ENCODE measurements around the gene TBC1D10A.

The TBC1D10A gene

DNA sequence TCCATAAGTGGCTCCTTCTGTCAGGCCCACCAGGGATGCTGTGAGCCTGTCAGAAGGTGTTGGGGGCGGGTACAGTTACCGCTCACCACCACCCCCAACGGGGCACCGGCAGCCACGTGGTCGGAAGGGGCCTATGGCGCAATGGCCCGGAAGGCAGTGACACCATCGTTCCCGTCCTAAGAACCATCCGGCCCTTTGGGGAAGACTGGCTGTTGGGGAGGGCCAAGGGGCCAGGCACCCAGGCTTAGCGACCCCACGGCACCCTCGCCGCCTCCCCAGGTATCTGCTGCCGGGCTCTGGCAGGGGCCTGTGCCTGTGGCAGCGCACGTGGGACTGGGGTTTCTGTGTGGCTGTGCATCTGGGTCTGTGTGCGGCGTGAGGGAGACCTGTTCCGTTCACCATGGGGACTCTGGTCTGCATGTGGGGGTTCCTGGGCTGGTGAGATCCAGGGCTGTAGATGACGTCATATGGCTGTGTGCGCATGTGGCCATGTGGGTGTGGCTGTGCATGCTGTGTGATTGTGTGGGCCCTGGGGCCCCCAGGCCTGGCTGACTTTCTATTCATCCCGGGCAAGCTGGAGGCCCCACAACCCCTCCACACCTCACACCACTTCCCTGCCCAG lies 60.8 kb downstream of the TBC1D10A start:
- no peak for TF ChIP-seq TCF12 (IDR thresholded peaks at IDR 0.05; ENCODE audit: low read depth)
- no peak for TF ChIP-seq CEBPB (IDR thresholded peaks at IDR 0.05)
- TF ChIP-seq RAD21 (IDR thresholded peaks at IDR 0.05; ENCODE audit: low read depth) = no peak
- TF ChIP-seq, protein P1, sequence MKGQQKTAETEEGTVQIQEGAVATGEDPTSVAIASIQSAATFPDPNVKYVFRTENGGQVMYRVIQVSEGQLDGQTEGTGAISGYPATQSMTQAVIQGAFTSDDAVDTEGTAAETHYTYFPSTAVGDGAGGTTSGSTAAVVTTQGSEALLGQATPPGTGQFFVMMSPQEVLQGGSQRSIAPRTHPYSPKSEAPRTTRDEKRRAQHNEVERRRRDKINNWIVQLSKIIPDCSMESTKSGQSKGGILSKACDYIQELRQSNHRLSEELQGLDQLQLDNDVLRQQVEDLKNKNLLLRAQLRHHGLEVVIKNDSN (IDR thresholded peaks at IDR 0.05) = no peak
- TF ChIP-seq YY1 (IDR thresholded peaks at IDR 0.05; ENCODE audit: low read depth) = no peak
- TF ChIP-seq NFIC (IDR thresholded peaks at IDR 0.05) = no peak
- TF ChIP-seq, protein P2, sequence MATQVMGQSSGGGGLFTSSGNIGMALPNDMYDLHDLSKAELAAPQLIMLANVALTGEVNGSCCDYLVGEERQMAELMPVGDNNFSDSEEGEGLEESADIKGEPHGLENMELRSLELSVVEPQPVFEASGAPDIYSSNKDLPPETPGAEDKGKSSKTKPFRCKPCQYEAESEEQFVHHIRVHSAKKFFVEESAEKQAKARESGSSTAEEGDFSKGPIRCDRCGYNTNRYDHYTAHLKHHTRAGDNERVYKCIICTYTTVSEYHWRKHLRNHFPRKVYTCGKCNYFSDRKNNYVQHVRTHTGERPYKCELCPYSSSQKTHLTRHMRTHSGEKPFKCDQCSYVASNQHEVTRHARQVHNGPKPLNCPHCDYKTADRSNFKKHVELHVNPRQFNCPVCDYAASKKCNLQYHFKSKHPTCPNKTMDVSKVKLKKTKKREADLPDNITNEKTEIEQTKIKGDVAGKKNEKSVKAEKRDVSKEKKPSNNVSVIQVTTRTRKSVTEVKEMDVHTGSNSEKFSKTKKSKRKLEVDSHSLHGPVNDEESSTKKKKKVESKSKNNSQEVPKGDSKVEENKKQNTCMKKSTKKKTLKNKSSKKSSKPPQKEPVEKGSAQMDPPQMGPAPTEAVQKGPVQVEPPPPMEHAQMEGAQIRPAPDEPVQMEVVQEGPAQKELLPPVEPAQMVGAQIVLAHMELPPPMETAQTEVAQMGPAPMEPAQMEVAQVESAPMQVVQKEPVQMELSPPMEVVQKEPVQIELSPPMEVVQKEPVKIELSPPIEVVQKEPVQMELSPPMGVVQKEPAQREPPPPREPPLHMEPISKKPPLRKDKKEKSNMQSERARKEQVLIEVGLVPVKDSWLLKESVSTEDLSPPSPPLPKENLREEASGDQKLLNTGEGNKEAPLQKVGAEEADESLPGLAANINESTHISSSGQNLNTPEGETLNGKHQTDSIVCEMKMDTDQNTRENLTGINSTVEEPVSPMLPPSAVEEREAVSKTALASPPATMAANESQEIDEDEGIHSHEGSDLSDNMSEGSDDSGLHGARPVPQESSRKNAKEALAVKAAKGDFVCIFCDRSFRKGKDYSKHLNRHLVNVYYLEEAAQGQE (IDR thresholded peaks at IDR 0.05; ENCODE audit: low read depth) = no peak
- no peak for TF ChIP-seq EGR1 (IDR thresholded peaks at IDR 0.05)
- no peak for TF ChIP-seq ZBTB7A (IDR thresholded peaks at IDR 0.05; ENCODE audit: low read depth)
- no peak for TF ChIP-seq TEAD4 (IDR thresholded peaks at IDR 0.05)
- no peak for TF ChIP-seq MAX (IDR thresholded peaks at IDR 0.05)
- TF ChIP-seq CREB1 (IDR thresholded peaks at IDR 0.05; ENCODE audit: low read depth) = no peak
- TF ChIP-seq FOXM1 (IDR thresholded peaks at IDR 0.05; ENCODE audit: borderline replicate concordance, low read depth) = no peak

- no peak for TF ChIP-seq RAD21 (IDR thresholded peaks at IDR 0.05; ENCODE audit: low read depth)
- no peak for TF ChIP-seq EP300 (IDR thresholded peaks at IDR 0.05; ENCODE audit: borderline replicate concordance)
- TF ChIP-seq, protein P2 (IDR thresholded peaks at IDR 0.05; ENCODE audit: low read depth) = no peak
Measured at GRCh38 chr22:30265131-30265720, 61.5 kb downstream of the TBC1D10A start.

DNA sequence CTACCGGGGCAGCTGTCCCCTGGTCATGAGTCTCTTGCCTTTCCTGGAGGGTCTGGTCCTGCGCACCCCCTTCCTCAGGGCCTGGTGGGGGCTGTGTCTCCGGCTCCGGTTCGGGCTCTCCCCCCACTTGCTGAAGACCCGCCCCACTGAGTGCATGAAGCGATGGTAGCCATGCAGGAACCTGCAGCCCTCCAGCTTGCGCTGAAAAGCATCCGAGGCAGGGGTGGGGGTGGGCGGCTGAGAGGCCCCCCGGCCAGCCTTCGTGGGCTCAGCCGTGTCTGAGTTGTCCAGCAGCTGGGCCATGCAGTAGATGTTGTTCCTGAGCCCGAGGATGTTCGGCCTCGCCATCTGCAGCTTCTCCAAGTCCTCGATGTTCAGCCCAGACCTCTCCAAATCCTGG lies 62.9 kb downstream of the TBC1D10A start:
- TF ChIP-seq RAD21 (IDR thresholded peaks at IDR 0.05; ENCODE audit: low read depth) = no peak
- TF ChIP-seq CREB1 (IDR thresholded peaks at IDR 0.05; ENCODE audit: low read depth) = no peak
- no peak for TF ChIP-seq CEBPB (IDR thresholded peaks at IDR 0.05)
- TF ChIP-seq TEAD4 (IDR thresholded peaks at IDR 0.05) = no peak
- no peak for TF ChIP-seq TAF1 (IDR thresholded peaks at IDR 0.05; ENCODE audit: low read depth)
- TF ChIP-seq, protein P1 (IDR thresholded peaks at IDR 0.05) = no peak
- TF ChIP-seq, protein P2 (IDR thresholded peaks at IDR 0.05; ENCODE audit: low read depth) = no peak
- no peak for TF ChIP-seq EGR1 (IDR thresholded peaks at IDR 0.05)
- TF ChIP-seq FOXM1 (IDR thresholded peaks at IDR 0.05; ENCODE audit: borderline replicate concordance, low read depth) = no peak
- TF ChIP-seq NFIC (IDR thresholded peaks at IDR 0.05) = no peak
- no peak for TF ChIP-seq YY1 (IDR thresholded peaks at IDR 0.05; ENCODE audit: low read depth)
- no peak for TF ChIP-seq MAX (IDR thresholded peaks at IDR 0.05)
- TF ChIP-seq ZBTB7A (IDR thresholded peaks at IDR 0.05; ENCODE audit: low read depth) = no peak
- no peak for TF ChIP-seq EP300 (IDR thresholded peaks at IDR 0.05; ENCODE audit: borderline replicate concordance)
- no peak for TF ChIP-seq TCF12 (IDR thresholded peaks at IDR 0.05; ENCODE audit: low read depth)

GRCh38 chr22:30262917-30263741 lies 63.6 kb downstream of the TBC1D10A start:
- TF ChIP-seq, protein P1 (IDR thresholded peaks at IDR 0.05) = peak; percentile 28; the same call in 1 of the 2 replicates
- TF ChIP-seq TAF1 (IDR thresholded peaks at IDR 0.05; ENCODE audit: low read depth) (no peak), TCF12 (IDR thresholded peaks at IDR 0.05; ENCODE audit: low read depth) (no peak), NFIC (IDR thresholded peaks at IDR 0.05) (no peak), CREB1 (IDR thresholded peaks at IDR 0.05; ENCODE audit: low read depth) (no peak), EGR1 (IDR thresholded peaks at IDR 0.05) (no peak), FOXM1 (IDR thresholded peaks at IDR 0.05; ENCODE audit: borderline replicate concordance, low read depth) (no peak), TEAD4 (IDR thresholded peaks at IDR 0.05) (no peak), EP300 (IDR thresholded peaks at IDR 0.05; ENCODE audit: borderline replicate concordance) (no peak), CEBPB (IDR thresholded peaks at IDR 0.05) (no peak), YY1 (IDR thresholded peaks at IDR 0.05; ENCODE audit: low read depth) (0 out of 2 replicates have a peak, but pooled peaks have one; percentile 43), MAX (IDR thresholded peaks at IDR 0.05) (no peak), RAD21 (IDR thresholded peaks at IDR 0.05; ENCODE audit: low read depth) (peak; percentile 62), ZBTB7A (IDR thresholded peaks at IDR 0.05; ENCODE audit: low read depth) (no peak)
- TF ChIP-seq, protein P2 (IDR thresholded peaks at IDR 0.05; ENCODE audit: low read depth) = no peak
